RPMI7951 (cell line): ENCODE measurements around the gene NFE2L2. TPM values are rescaled to one million over a fixed set of nuclear protein-coding genes. Genes with fewer than 3 reads are reported as not detected.
"Not testable (repeated sequence)": the region's sequence is repeated elsewhere in the genome, so short reads cannot be mapped to it uniquely, and the experiment has no call there.

Experiments used
- DNase-seq: peaks from one replicate; pipeline ENCODE4 v3.0.0-alpha.2; 2012; ENCODE audit warnings: low read depth
- total RNA-seq: library from RNA; depleted of rRNA; stranded (reverse); fragments of >200 nt; shearing (Covaris generic); gene quantifications from 2 replicates; pipeline ENCODE4 v1.2.3, GENCODE V29; 2014

NFE2L2 gene
- total RNA-seq, 1 experiment from 2014 or later: 85.1 TPM

GRCh38 chr2:177237932-177238331 is 26.6 kb downstream of the NFE2L2 start:
- no peak for DNase-seq

GRCh38 chr2:177235855-177236437 is 28.6 kb downstream of the NFE2L2 start:
- DNase-seq: no peak

- no peak for DNase-seq
These were observed 30.3 kb downstream of the NFE2L2 start for GRCh38 chr2:177234267-177234666.

GRCh38 chr2:177232098-177232704 is 32.3 kb downstream of the NFE2L2 start:
- DNase-seq: no peak

- DNase-seq: no peak
These were observed 33.3 kb downstream of the NFE2L2 start for GRCh38 chr2:177231270-177231669.

GRCh38 chr2:177229442-177230242 is 34.9 kb downstream of the NFE2L2 start:
- no peak for DNase-seq

- DNase-seq: no peak
These were observed 38.6 kb downstream of the NFE2L2 start for GRCh38 chr2:177225965-177226360.

- DNase-seq: not testable (repeated sequence)
These were observed 41.1 kb downstream of the NFE2L2 start for GRCh38 chr2:177223436-177223835.

- no peak for DNase-seq
These were observed 42.6 kb downstream of the NFE2L2 start for GRCh38 chr2:177221970-177222369.

GRCh38 chr2:177221534-177221933 is 43.0 kb downstream of the NFE2L2 start:
- no peak for DNase-seq

GRCh38 chr2:177219787-177220186 is 44.7 kb downstream of the NFE2L2 start:
- DNase-seq: not testable (repeated sequence)

GRCh38 chr2:177217247-177217843 is 47.2 kb downstream of the NFE2L2 start:
- no peak for DNase-seq

GRCh38 chr2:177212891-177213856 is 51.4 kb downstream of the NFE2L2 start:
- peak; percentile 91 for DNase-seq

- DNase-seq: peak; percentile 98
These were observed 52.2 kb downstream of the NFE2L2 start, which contains the start of gene HNRNPA3 for GRCh38 chr2:177212106-177212890. Gene HNRNPA3 (plus strand): TSS chr2:177212794. CDS start chr2:177212800, 6 bp downstream.

GRCh38 chr2:177211576-177212105 is 52.9 kb downstream of the NFE2L2 start:
- no peak for DNase-seq

GRCh38 chr2:177211169-177211568 is 53.4 kb downstream of the NFE2L2 start:
- DNase-seq: no peak

- no peak for DNase-seq
These were observed 57.4 kb downstream of the NFE2L2 start for GRCh38 chr2:177207101-177207500.

- DNase-seq: no peak
These were observed 60.1 kb downstream of the NFE2L2 start for GRCh38 chr2:177204417-177204816.

GRCh38 chr2:177201919-177202346 is 62.6 kb downstream of the NFE2L2 start:
- no peak for DNase-seq

GRCh38 chr2:177200419-177200818 is 64.1 kb downstream of the NFE2L2 start:
- not testable (repeated sequence) for DNase-seq
